ENCODE data around the gene SCARF1. TPM values are rescaled to one million over a fixed set of nuclear protein-coding genes. Genes with fewer than 3 reads are reported as not detected.

The SCARF1 gene
- total RNA-seq, 1 experiment from 2014 or later = 4.9 TPM

- H3K36me3 Mint-ChIP-seq = peaks cover 42% of the 10 kb centered on the region
- peak within 1 kb of the TSS; percentile 32; the same call in 1 of the 2 replicates for H3K27ac Mint-ChIP-seq
- ChIA-PET POLR2A (interaction anchor here (1.0 to 2.3 kb wide), 8 partner anchors 10 to 133 kb away, joined by 3 to 12 read pairs (median 6); partner anchors contain the start of genes INPP5K and SLC43A2), CTCF (interaction anchor here (0.7 to 7.2 kb wide), 38 partner anchors 9 to 442 kb away, joined by 3 to 133 read pairs (median 7); partner anchors contain the start of genes INPP5K, PRPF8 and SLC43A2)
- H3K27me3 Mint-ChIP-seq (ENCODE audit: low read depth) = no peaks in the 10 kb centered on the region; the same call in 1 of the 2 replicates
- DNase-seq (ENCODE audit: low spot score) = peak; percentile 57
- H3K4me1 Mint-ChIP-seq = peaks cover 22% of the 10 kb centered on the region
- no peaks in the 10 kb centered on the region for H3K9me3 Mint-ChIP-seq
- TF ChIP-seq IRF2 (CRISPR knock-in tag; IDR thresholded peaks at IDR 0.05; ENCODE audit: borderline replicate concordance, low read depth) (no peak), TEAD1 (CRISPR knock-in tag; IDR thresholded peaks at IDR 0.05) (no peak), USF2 (CRISPR knock-in tag; IDR thresholded peaks at IDR 0.05) (peak; percentile 35), TCF7 (CRISPR knock-in tag; IDR thresholded peaks at IDR 0.05; ENCODE audit: low read depth) (no peak), ESRRA (CRISPR knock-in tag; IDR thresholded peaks at IDR 0.05; ENCODE audit: borderline replicate concordance) (peak; percentile 60), GABPB1 (CRISPR knock-in tag; IDR thresholded peaks at IDR 0.05) (0 out of 2 replicates have a peak, but pooled peaks have one; percentile 26)
- H3K4me3 Mint-ChIP-seq = peak within 1 kb of the TSS; percentile 72
- ATAC-seq = peak; percentile 11
These were observed 4.4 kb upstream of the SCARF1 start, which contains the start of gene RILP for GRCh38 chr17:1649844-1650501. RILP (minus strand) TSS chr17:1649866; CDS start chr17:1649804, 62 bp downstream.

- Mint-ChIP-seq H3K27me3 (ENCODE audit: low read depth) (peaks cover 3% of the 10 kb centered on the region), H3K9me3 (no peaks in the 10 kb centered on the region), H3K4me3 (peak overlapping the region; percentile 72), H3K4me1 (peaks cover 29% of the 10 kb centered on the region), H3K36me3 (peaks cover 37% of the 10 kb centered on the region), H3K27ac (no peak overlapping the region)
- ChIA-PET CTCF (interaction anchor here (0.5 to 7.2 kb wide), 61 partner anchors 9 to 772 kb away, joined by 3 to 133 read pairs (median 5); partner anchors contain the start of genes INPP5K, PITPNA, PRPF8 and RPA1), POLR2A (interaction anchor here (0.6 to 2.3 kb wide), 12 partner anchors 11 to 133 kb away, joined by 3 to 12 read pairs (median 4); partner anchors contain the start of genes INPP5K and SLC43A2)
- peak; percentile 95 for DNase-seq (ENCODE audit: low spot score)
- peak; percentile 56 for ATAC-seq
- TF ChIP-seq HMGA2 (CRISPR knock-in tag; IDR thresholded peaks at IDR 0.05) (no peak), IRF2 (CRISPR knock-in tag; IDR thresholded peaks at IDR 0.05; ENCODE audit: borderline replicate concordance, low read depth) (no peak), CREB1 (CRISPR knock-in tag; IDR thresholded peaks at IDR 0.05) (no peak), OVOL2 (CRISPR knock-in tag; IDR thresholded peaks at IDR 0.05; ENCODE audit: borderline replicate concordance) (no peak), SMAD4 (CRISPR knock-in tag; IDR thresholded peaks at IDR 0.05) (no peak), TEAD4 (CRISPR knock-in tag; IDR thresholded peaks at IDR 0.05) (no peak), AR (CRISPR knock-in tag; IDR thresholded peaks at IDR 0.05) (no peak), NFATC4 (CRISPR knock-in tag; IDR thresholded peaks at IDR 0.05) (no peak), ZNF263 (CRISPR knock-in tag; IDR thresholded peaks at IDR 0.05; ENCODE audit: low read depth) (no peak), ZNF396 (CRISPR knock-in tag; IDR thresholded peaks at IDR 0.05; ENCODE audit: borderline replicate concordance) (no peak), ZNF416 (CRISPR knock-in tag; IDR thresholded peaks at IDR 0.05) (no peak), MLX (CRISPR knock-in tag; IDR thresholded peaks at IDR 0.05) (no peak), RELA (CRISPR knock-in tag; IDR thresholded peaks at IDR 0.05; ENCODE audit: borderline replicate concordance) (no peak), E2F4 (CRISPR knock-in tag; IDR thresholded peaks at IDR 0.05; ENCODE audit: borderline replicate concordance, low read depth) (no peak), FOXP4 (CRISPR knock-in tag; IDR thresholded peaks at IDR 0.05) (peak; percentile 52; the same call in 1 of the 2 replicates), ATF3 (CRISPR knock-in tag; conservative IDR thresholded peaks at IDR 0.05) (no peak), ATF6 (CRISPR knock-in tag; IDR thresholded peaks at IDR 0.05) (no peak)
These were observed 3.7 kb upstream of the SCARF1 start for GRCh38 chr17:1648963-1649843.
